ENCODE measurements around the gene IL3RA.

IL3RA gene

DNA sequence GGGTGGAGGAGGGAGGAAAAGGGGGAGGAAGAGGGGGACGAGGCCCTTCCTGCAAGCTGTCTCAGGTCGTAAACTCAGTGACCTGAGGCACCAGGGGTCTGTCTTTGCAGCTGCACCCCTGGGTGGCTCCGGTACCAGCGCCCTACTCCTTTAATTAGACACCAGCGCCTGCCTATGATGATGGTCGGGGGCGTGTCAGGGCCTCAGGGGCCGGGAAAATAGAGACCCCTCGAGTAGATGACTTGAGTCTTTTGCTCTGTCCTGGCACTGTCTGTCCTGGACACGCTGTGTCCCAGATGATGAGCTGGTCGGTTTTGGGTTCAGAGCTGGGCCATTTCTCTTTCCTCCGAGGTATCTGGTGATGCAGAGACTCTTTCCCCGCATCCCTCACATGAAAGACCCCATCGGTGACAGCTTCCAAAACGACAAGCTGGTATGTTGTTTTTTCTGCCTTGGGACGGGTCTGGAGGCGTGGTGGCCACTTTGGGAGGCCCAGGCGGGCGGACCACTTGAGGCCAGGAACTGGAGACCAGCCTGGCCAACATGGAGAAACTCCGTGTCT is 44.2 kb downstream of the IL3RA start:
- H3K9ac ChIP-seq (ENCODE audit: low read depth in 1 of 2, low read length in 2 of 2) = no peak overlapping the region
- peaks cover 13% of the 10 kb centered on the region in 2 donors for H3K36me3 ChIP-seq (ENCODE audit: control insufficient read depth in 2 of 2, insufficient read depth in 2 of 2, low read length in 2 of 2)
- no peaks in the 10 kb centered on the region for H3K27me3 ChIP-seq (ENCODE audit: control insufficient read depth in 2 of 2, insufficient read depth in 2 of 2, low read length in 2 of 2)
- H3K9me3 ChIP-seq (ENCODE audit: control insufficient read depth in 2 of 2, low read length in 2 of 2) = no peaks in the 10 kb centered on the region
- peaks cover 0 to 4% of the 10 kb centered on the region in 2 donors for H3K4me1 ChIP-seq (ENCODE audit: control insufficient read depth in 2 of 2, insufficient read depth in 2 of 2, low read length in 2 of 2)
- no peak overlapping the region for H3K4me3 ChIP-seq (ENCODE audit: low read length in 2 of 2)
- H3K27ac ChIP-seq (ENCODE audit: low read depth in 2 of 2, low read length in 2 of 2) = no peak overlapping the region

DNA sequence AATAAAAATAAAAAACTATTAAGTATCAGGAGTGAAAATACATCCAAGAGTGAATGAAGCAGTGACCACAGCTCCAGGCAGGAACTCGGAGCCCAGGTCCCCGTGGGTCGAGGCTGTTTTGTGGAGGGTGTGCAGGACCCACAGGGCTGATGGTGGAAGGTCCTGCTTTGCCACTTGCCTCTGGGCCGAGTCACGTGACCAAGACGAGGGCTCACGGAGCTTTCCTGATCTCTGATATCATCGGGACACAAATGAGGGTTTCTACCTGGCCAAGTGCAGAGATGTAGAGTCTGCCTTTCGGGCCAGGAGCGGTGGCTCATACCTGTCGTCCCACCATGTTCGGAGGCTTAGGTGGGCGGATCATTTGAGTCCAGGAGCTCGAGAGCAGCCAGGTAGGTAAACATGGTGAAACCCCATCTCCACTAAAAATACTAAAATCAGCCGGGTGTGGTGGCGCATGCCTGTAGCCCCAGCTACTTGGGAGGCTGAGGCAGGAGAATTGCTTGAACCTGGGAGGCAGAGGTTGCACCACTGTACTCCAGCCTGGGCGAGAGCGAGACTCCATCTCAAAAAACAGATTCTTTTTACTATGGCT is 48.2 kb downstream of the IL3RA start:
- no peaks in the 10 kb centered on the region for H3K27me3 ChIP-seq (ENCODE audit: control insufficient read depth in 2 of 2, insufficient read depth in 2 of 2, low read length in 2 of 2)
- no peak overlapping the region for H3K4me3 ChIP-seq (ENCODE audit: low read length in 2 of 2)
- H3K9ac ChIP-seq (ENCODE audit: low read depth in 1 of 2, low read length in 2 of 2) = no peak overlapping the region
- peaks cover 53% of the 10 kb centered on the region in 2 donors for H3K36me3 ChIP-seq (ENCODE audit: control insufficient read depth in 2 of 2, insufficient read depth in 2 of 2, low read length in 2 of 2)
- peaks cover 5 to 12% of the 10 kb centered on the region in 2 donors for H3K4me1 ChIP-seq (ENCODE audit: control insufficient read depth in 2 of 2, insufficient read depth in 2 of 2, low read length in 2 of 2)
- H3K27ac ChIP-seq (ENCODE audit: low read depth in 2 of 2, low read length in 2 of 2) = no peak overlapping the region
- H3K9me3 ChIP-seq (ENCODE audit: control insufficient read depth in 2 of 2, low read length in 2 of 2) = no peaks in the 10 kb centered on the region

DNA sequence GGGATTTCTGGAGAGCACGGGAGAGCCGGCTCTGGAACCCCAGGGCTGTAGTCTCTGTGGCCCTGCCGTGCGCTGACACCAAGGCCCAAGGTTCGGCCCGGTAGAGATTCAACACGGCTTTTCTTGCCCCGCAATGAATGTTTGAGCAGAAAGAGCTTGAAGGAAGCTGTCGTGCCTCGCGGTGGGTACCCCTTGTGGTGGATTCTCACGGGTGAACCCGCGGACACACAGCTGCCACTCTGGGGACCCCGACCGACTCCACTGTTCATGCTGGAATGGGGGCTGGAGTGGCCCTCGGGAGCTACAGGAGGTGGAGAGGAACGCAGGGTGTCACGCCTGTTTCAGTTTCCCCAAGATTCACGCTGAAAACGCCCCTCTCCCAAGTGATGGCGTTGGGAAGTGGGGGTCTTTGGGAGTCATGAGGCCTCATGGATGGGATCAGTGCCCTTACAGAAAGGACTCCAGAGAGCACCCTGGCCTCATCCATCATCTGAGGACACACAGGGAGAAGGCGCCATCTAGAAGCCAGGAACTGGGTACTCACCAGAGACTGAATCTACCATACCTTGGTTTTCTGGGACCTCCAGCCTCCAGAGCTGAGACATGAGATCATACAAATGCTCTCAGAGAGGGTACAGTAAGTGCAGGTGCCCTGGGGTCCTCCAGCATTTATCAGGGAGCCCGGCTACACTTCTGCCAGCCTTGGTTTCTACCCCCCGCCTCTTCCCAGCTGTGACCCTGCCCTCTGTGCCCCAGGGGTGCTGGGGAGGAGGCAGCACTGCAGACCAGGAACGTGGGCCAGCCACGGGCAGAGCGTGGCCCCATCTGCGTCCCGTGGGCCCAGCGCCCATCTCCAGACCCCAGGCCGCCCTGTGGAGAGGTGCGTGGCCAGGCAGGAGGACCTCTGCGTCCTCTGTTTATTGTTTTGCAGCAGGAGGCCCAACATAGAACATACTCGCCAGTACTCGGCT is 49.0 kb downstream of the IL3RA start:
- Histone ChIP-seq H3K9ac (ENCODE audit: low read depth in 1 of 2, low read length in 2 of 2) (no peak overlapping the region), H3K27me3 (ENCODE audit: control insufficient read depth in 2 of 2, insufficient read depth in 2 of 2, low read length in 2 of 2) (no peaks in the 10 kb centered on the region), H3K9me3 (ENCODE audit: control insufficient read depth in 2 of 2, low read length in 2 of 2) (no peaks in the 10 kb centered on the region), H3K4me1 (ENCODE audit: control insufficient read depth in 2 of 2, insufficient read depth in 2 of 2, low read length in 2 of 2) (peaks cover 5 to 15% of the 10 kb centered on the region in 2 donors), H3K4me3 (ENCODE audit: low read length in 2 of 2) (no peak overlapping the region), H3K27ac (ENCODE audit: low read depth in 2 of 2, low read length in 2 of 2) (no peak overlapping the region), H3K36me3 (ENCODE audit: control insufficient read depth in 2 of 2, insufficient read depth in 2 of 2, low read length in 2 of 2) (peaks cover 58 to 59% of the 10 kb centered on the region in 2 donors)

DNA sequence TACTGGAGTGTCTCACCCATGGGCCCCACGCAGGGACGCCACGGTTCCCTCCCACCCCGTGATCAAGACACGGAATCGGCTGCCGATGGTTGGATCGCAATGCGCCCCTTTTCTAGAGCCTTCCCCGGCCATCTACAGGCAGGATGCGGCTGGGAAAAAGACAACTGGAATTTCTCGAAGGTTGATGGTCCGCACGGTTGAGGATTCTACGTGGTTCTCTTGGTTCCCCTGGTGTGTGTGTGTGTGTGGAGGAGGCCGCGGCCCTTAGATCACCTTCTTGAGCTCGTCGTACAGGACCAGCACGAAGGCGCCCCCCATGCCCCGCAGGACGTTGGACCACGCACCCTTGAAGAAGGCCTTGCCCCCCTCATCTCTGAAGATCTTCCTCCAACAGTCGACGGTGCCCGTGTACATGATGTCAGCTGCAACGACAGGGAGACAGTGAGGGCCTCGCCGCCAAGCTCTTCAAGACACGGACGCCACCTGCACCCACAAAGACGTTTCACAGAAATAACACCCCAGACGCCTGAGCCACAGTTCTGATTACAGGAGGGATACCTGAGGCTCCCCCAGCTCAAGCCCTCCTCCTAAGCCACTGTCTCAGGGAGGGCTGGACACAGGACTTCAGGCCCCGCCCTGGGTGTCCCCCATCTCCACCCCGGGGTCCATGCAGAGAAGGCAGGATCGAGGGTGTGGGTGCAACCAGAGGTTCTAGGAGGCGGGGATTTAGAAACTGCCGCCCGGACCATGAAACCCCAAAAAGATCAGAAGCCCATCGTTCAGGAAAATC is 49.9 kb downstream of the IL3RA start:
- peaks cover 58 to 64% of the 10 kb centered on the region in 2 donors for H3K36me3 ChIP-seq (ENCODE audit: control insufficient read depth in 2 of 2, insufficient read depth in 2 of 2, low read length in 2 of 2)
- H3K4me1 ChIP-seq (ENCODE audit: control insufficient read depth in 2 of 2, insufficient read depth in 2 of 2, low read length in 2 of 2) = peaks cover 12 to 21% of the 10 kb centered on the region in 2 donors
- H3K27me3 ChIP-seq (ENCODE audit: control insufficient read depth in 2 of 2, insufficient read depth in 2 of 2, low read length in 2 of 2) = no peaks in the 10 kb centered on the region
- no peak overlapping the region for H3K9ac ChIP-seq (ENCODE audit: low read depth in 1 of 2, low read length in 2 of 2)
- H3K4me3 ChIP-seq (ENCODE audit: low read length in 2 of 2) = no peak overlapping the region
- H3K9me3 ChIP-seq (ENCODE audit: control insufficient read depth in 2 of 2, low read length in 2 of 2) = no peaks in the 10 kb centered on the region
- H3K27ac ChIP-seq (ENCODE audit: low read depth in 2 of 2, low read length in 2 of 2) = no peak overlapping the region

DNA sequence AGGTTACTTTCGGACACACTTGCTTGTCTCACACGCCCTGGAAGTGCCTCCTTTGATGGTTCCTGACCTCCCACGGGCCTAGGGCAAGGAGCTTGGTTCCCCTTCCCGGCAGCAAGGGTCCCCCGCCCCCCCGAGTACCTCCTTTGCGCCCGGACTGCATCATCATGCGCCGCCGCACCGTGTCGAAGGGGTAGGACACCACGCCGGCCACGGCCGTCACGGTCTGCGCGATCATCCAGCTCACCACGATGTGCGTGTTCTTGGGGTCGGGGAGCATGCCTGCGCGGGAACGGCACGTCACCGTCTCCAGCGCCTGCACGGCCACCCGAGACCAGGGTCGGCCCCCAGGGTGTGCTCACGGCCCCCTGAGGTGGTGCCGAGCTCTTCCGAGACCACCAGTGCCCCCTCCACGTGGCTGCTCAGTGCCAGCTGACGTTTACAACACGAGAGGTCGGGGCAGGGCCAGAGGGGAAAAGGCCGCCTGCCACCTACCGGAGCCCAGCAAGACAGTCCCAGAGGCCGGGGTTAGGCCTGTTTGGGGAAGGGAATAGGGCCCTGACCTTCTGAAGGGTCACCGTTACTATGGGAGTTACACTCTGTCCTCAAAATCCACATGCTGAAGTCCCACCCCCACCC is 50.7 kb downstream of the IL3RA start:
- peaks cover 58 to 64% of the 10 kb centered on the region in 2 donors for H3K36me3 ChIP-seq (ENCODE audit: control insufficient read depth in 2 of 2, insufficient read depth in 2 of 2, low read length in 2 of 2)
- H3K4me3 ChIP-seq (ENCODE audit: low read length in 2 of 2) = no peak overlapping the region
- H3K27ac ChIP-seq (ENCODE audit: low read depth in 2 of 2, low read length in 2 of 2) = no peak overlapping the region
- no peaks in the 10 kb centered on the region for H3K9me3 ChIP-seq (ENCODE audit: control insufficient read depth in 2 of 2, low read length in 2 of 2)
- no peaks in the 10 kb centered on the region for H3K27me3 ChIP-seq (ENCODE audit: control insufficient read depth in 2 of 2, insufficient read depth in 2 of 2, low read length in 2 of 2)
- H3K9ac ChIP-seq (ENCODE audit: low read depth in 1 of 2, low read length in 2 of 2) = no peak overlapping the region
- peaks cover 12 to 17% of the 10 kb centered on the region in 2 donors for H3K4me1 ChIP-seq (ENCODE audit: control insufficient read depth in 2 of 2, insufficient read depth in 2 of 2, low read length in 2 of 2)

DNA sequence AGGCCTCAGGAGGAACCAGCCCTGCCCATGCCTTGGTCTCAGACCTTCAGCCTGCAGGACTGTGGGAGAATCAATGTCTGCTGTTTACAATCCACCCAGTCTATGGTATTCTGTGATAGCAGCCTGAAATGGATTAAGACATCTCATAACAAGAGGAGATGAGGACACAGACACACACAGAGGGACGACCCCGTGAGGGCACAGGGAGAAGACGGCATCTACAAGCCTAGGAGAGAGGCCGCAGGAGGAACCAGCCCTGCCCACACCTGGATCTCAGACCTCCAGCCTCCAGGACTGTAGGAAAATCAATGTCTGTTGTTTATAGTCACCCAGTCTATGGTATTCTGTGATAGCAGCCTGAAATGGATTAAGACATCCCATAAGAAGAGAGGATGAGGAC is 52.1 kb downstream of the IL3RA start:
- H3K27ac ChIP-seq (ENCODE audit: low read depth in 2 of 2, low read length in 2 of 2) = no peak overlapping the region
- no peak overlapping the region for H3K4me3 ChIP-seq (ENCODE audit: low read length in 2 of 2)
- H3K9ac ChIP-seq (ENCODE audit: low read depth in 1 of 2, low read length in 2 of 2) = no peak overlapping the region
- no peaks in the 10 kb centered on the region for H3K27me3 ChIP-seq (ENCODE audit: control insufficient read depth in 2 of 2, insufficient read depth in 2 of 2, low read length in 2 of 2)
- peaks cover 12 to 17% of the 10 kb centered on the region in 2 donors for H3K4me1 ChIP-seq (ENCODE audit: control insufficient read depth in 2 of 2, insufficient read depth in 2 of 2, low read length in 2 of 2)
- H3K36me3 ChIP-seq (ENCODE audit: control insufficient read depth in 2 of 2, insufficient read depth in 2 of 2, low read length in 2 of 2) = peaks cover 58 to 64% of the 10 kb centered on the region in 2 donors
- no peaks in the 10 kb centered on the region for H3K9me3 ChIP-seq (ENCODE audit: control insufficient read depth in 2 of 2, low read length in 2 of 2)

DNA sequence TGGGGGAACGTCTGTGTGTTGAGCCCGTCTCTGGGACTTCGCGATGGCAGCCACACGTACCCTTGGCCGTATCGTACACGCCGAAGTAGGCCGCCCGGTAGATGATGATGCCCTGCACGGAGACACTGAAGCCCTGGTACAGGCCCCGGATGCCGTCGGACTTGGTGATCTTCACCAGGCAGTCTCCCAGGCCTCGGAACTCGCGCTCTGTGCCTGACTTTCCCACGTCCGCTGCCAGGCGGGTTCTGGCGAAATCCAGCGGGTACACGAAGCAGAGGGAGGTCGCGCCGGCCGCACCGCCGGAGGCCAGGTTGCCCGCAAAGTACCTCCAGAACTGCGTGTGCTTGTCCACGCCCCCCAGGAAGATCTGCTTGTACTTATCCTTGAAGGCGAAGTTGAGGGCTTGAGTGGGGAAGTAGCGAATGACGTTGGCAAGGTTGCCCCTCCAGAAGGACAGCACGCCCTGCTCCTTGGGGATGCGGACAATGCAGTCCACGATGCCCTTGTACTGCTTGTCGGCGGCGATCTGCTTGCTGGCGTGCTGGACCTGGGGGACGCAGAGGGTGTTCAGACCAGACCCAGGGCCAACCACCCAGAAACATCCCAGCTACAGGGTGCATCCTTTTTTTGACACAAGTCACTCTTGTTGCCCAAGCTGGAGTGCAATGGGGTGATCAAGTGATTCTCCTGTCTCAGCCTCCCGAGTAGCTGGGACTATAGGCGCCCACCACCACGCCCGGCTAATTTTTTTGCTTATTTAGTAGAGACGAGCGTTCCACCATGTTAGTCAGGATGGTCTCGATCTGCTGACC is 52.8 kb downstream of the IL3RA start:
- no peaks in the 10 kb centered on the region for H3K27me3 ChIP-seq (ENCODE audit: control insufficient read depth in 2 of 2, insufficient read depth in 2 of 2, low read length in 2 of 2)
- no peak overlapping the region for H3K27ac ChIP-seq (ENCODE audit: low read depth in 2 of 2, low read length in 2 of 2)
- peaks cover 12 to 17% of the 10 kb centered on the region in 2 donors for H3K4me1 ChIP-seq (ENCODE audit: control insufficient read depth in 2 of 2, insufficient read depth in 2 of 2, low read length in 2 of 2)
- H3K9me3 ChIP-seq (ENCODE audit: control insufficient read depth in 2 of 2, low read length in 2 of 2) = no peaks in the 10 kb centered on the region
- H3K9ac ChIP-seq (ENCODE audit: low read depth in 1 of 2, low read length in 2 of 2) = no peak overlapping the region
- H3K36me3 ChIP-seq (ENCODE audit: control insufficient read depth in 2 of 2, insufficient read depth in 2 of 2, low read length in 2 of 2) = peaks cover 55 to 64% of the 10 kb centered on the region in 2 donors
- H3K4me3 ChIP-seq (ENCODE audit: low read length in 2 of 2) = no peak overlapping the region

DNA sequence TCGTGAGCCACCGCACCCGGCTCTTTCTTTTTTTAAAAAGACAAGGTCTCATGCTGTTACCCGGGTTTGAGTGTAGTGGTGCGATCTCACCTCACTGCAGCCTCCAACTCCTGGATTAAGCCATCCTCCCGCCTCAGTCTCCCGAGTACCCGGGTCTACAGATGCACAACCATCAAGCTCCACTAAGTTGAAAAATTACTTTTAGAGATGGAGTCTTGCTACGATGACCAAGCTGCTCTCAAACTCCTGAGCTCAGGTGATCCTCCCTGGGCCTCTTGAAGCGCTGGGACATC is 53.4 kb downstream of the IL3RA start:
- no peak overlapping the region for H3K9ac ChIP-seq (ENCODE audit: low read depth in 1 of 2, low read length in 2 of 2)
- H3K9me3 ChIP-seq (ENCODE audit: control insufficient read depth in 2 of 2, low read length in 2 of 2) = no peaks in the 10 kb centered on the region
- H3K4me3 ChIP-seq (ENCODE audit: low read length in 2 of 2) = no peak overlapping the region
- no peak overlapping the region for H3K27ac ChIP-seq (ENCODE audit: low read depth in 2 of 2, low read length in 2 of 2)
- H3K27me3 ChIP-seq (ENCODE audit: control insufficient read depth in 2 of 2, insufficient read depth in 2 of 2, low read length in 2 of 2) = no peaks in the 10 kb centered on the region
- H3K4me1 ChIP-seq (ENCODE audit: control insufficient read depth in 2 of 2, insufficient read depth in 2 of 2, low read length in 2 of 2) = peaks cover 12 to 17% of the 10 kb centered on the region in 2 donors
- H3K36me3 ChIP-seq (ENCODE audit: control insufficient read depth in 2 of 2, insufficient read depth in 2 of 2, low read length in 2 of 2) = peaks cover 51 to 59% of the 10 kb centered on the region in 2 donors

Data from mucosa of rectum (tissue), 2 donors.